D341Med (cell line): Measurements from ENCODE around the gene MS4A6E.

Experiments
- DNase-seq: peaks from one replicate; pipeline ENCODE4 v3.0.0; 2012; ENCODE audit warnings: low spot score

The MS4A6E gene

GRCh38 chr11:60376601-60377000 is 49.5 kb downstream of the MS4A6E start:
- DNase-seq: no peak

- DNase-seq: no peak
Measured at GRCh38 chr11:60377401-60378136, 50.5 kb downstream of the MS4A6E start.

- DNase-seq: no peak
Measured at GRCh38 chr11:60378354-60378753, 51.3 kb downstream of the MS4A6E start, which contains the start of gene MS4A7. TSS of gene MS4A7 (plus strand) at chr11:60378532. CDS start at chr11:60383142, 4,610 bp downstream.

GRCh38 chr11:60389279-60389910 is 62.3 kb downstream of the MS4A6E start:
- DNase-seq: no peak

- no peak for DNase-seq
Measured at GRCh38 chr11:60390419-60390818, 63.4 kb downstream of the MS4A6E start.
